Rectal smooth muscle tissue (tissue), 1 donor: ENCODE measurements around the gene NPPA.

Experiments used
- H3K27ac ChIP-seq: one replicate; pipeline ENCODE4 v1.7.0; 2013; ENCODE audit warnings: low read depth, low read length, inconsistent platforms
- H3K27me3 ChIP-seq: one replicate; pipeline ENCODE4 v1.7.0; 2013; ENCODE audit warnings: low read length; ENCODE audit not compliant: control insufficient read depth, insufficient read depth
- H3K36me3 ChIP-seq: one replicate; pipeline ENCODE4 v1.7.0; 2013; ENCODE audit warnings: low read length; ENCODE audit not compliant: control insufficient read depth, insufficient read depth
- H3K4me1 ChIP-seq: one replicate; pipeline ENCODE4 v1.7.0; 2013; ENCODE audit warnings: low read length; ENCODE audit not compliant: control insufficient read depth, insufficient read depth
- H3K4me3 ChIP-seq: one replicate; pipeline ENCODE4 v1.7.0; 2013; ENCODE audit warnings: low read length
- H3K9ac ChIP-seq: one replicate; pipeline ENCODE4 v1.7.0; 2013; ENCODE audit warnings: low read length

The NPPA gene

DNA sequence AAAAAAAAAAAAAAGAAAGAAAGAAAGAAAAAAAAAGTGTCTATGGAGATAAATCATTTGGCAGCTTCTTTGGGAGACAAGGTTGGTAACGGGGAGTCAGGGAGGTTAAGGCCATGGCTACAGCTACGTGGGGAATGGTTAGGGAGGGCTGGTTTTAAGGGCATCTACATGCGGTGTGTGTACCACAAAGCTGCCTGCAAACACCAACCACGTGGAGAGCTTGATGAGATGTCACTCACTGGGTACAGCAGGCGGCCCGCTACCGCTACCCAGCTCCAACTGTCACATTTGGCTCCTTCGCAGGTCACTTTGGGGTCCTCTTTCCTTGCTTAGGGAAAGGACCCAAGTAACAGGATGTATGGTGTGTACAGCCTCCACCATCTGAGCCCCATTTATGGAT, 6.9 kb upstream of the NPPA start:
- Histone ChIP-seq H3K9ac (no peak overlapping the region), H3K27ac (no peak overlapping the region), H3K4me1 (no peaks in the 10 kb centered on the region), H3K27me3 (peaks cover 8% of the 10 kb centered on the region), H3K4me3 (no peak overlapping the region), H3K36me3 (no peaks in the 10 kb centered on the region)

- no peaks in the 10 kb centered on the region for H3K36me3 ChIP-seq
- H3K4me1 ChIP-seq: no peaks in the 10 kb centered on the region
- no peak overlapping the region for H3K9ac ChIP-seq
- H3K4me3 ChIP-seq: no peak overlapping the region
- no peak overlapping the region for H3K27ac ChIP-seq
- no peaks in the 10 kb centered on the region for H3K27me3 ChIP-seq
These were observed 3.6 kb upstream of the NPPA start for GRCh38 chr1:11851180-11851579.

DNA sequence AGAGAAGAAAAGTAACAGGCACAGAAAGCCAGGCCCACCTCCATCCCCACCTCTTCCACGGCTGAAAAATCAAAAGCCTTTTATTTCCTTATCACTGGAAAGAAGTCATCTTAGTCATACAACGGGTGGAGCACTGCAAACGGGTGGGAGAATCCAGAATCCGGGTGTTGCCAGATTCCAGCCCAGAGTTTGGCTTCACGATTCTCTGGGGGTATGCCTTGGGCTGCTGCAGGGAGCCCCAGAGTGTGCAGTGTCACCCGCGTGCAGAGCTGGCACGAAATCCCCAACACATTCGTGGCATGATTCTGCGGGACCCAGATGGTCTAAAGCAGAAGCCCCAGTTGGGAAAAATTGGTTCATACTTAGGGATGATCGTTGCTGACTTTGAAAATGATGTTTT, 2.6 kb upstream of the NPPA start:
- Histone ChIP-seq H3K4me3 (no peak overlapping the region), H3K9ac (no peak overlapping the region), H3K4me1 (no peaks in the 10 kb centered on the region), H3K36me3 (no peaks in the 10 kb centered on the region), H3K27me3 (no peaks in the 10 kb centered on the region), H3K27ac (no peak overlapping the region)

DNA sequence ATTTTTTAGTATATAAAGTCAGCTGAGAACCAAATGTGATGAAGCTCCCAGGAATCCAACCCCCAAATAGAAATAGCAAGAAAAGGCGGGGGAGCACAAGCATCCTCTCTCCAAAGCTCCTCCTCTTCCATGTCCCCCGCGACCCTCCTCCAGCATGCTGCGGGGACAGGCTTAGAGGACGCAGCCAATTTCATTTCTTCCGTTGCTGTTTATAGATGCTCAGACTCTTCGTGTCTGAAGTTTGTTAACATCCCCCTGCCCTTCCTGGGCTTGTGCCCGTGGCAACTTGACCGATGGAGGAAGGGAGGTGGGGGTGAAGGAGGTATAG, 754 bp upstream of the NPPA start:
- Histone ChIP-seq H3K27me3 (no peaks in the 10 kb centered on the region), H3K4me3 (no peak overlapping the region), H3K4me1 (no peaks in the 10 kb centered on the region), H3K27ac (no peak overlapping the region), H3K36me3 (peaks cover 2% of the 10 kb centered on the region), H3K9ac (no peak overlapping the region)

DNA sequence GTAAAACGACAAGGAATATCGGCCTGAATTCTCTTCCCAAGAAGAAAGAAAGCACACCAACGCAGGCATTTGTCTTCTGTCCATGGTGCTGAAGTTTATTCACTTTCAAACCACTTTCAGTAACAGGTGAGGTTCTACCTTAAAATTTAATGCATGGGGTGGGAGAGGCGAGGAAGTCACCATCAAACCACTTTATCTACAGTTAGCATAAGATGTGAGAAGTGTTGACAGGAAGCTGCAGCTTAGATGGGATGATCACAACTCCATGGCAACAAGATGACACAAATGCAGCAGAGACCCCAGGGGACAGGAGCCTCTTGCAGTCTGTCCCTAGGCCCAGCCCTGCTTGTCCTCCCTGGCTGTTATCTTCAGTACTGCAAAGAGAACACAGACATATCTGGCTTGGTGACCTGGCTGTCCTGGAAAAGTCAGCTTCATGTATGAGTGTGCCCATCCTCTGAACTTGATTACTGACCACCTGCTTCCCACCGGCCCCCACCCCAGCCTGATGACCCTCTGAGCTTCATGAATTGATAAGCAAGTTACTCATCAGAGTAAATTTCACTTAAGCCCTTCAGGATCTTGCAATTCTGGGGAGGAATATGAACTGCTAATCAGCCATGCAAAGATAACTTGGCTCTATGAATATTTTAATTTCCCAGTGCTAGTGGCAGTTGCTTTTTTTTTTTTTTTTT, 1.8 kb downstream of the NPPA start:
- Histone ChIP-seq H3K27me3 (no peaks in the 10 kb centered on the region), H3K4me3 (no peak overlapping the region), H3K36me3 (peaks cover 17% of the 10 kb centered on the region), H3K27ac (no peak overlapping the region), H3K9ac (no peak overlapping the region), H3K4me1 (no peaks in the 10 kb centered on the region)

DNA sequence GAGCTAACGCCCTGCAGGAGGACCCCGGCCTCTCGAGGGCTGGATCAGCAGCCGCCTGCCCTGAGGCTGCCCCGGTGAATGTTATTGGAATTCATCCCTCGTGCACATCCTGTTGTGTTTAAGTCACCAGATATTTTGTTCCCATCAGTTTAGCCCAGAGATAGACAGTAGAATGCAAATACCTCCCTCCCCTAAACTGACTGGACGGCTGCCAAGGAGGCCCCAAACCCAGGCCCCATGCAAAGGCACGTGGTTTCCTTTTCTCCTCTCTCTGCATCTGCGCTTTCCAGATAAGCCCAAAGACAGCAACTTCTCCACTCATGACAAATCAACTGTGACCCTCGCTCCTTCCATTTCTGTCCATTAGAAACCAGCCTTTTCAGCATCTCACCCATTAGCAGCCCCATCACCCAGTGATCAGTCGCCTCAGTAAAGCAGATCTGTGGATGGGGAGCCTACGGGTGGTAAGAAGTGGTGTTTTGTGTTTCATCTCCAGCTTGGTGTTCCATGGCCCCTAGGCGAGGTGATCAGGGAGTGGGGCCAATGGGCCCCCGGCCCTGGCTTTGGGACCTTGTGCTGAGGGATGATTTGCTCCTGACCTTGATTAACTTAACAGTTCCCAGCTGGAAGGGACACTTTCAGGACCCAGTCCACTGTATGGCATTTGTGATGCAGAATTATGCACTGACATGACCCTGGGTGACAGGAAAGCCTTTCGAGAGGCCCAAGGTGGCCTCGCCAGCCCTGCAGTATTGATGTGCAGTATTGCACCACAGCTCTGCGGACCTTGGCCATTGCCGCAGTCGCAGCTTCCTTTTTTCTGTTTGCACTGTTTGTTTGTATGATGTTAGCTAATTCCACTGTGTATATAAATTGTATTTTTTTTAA, 5.2 kb downstream of the NPPA start:
- Histone ChIP-seq H3K4me1 (no peaks in the 10 kb centered on the region), H3K9ac (no peak overlapping the region), H3K27me3 (no peaks in the 10 kb centered on the region), H3K36me3 (peaks cover 31% of the 10 kb centered on the region), H3K27ac (no peak overlapping the region), H3K4me3 (no peak overlapping the region)

DNA sequence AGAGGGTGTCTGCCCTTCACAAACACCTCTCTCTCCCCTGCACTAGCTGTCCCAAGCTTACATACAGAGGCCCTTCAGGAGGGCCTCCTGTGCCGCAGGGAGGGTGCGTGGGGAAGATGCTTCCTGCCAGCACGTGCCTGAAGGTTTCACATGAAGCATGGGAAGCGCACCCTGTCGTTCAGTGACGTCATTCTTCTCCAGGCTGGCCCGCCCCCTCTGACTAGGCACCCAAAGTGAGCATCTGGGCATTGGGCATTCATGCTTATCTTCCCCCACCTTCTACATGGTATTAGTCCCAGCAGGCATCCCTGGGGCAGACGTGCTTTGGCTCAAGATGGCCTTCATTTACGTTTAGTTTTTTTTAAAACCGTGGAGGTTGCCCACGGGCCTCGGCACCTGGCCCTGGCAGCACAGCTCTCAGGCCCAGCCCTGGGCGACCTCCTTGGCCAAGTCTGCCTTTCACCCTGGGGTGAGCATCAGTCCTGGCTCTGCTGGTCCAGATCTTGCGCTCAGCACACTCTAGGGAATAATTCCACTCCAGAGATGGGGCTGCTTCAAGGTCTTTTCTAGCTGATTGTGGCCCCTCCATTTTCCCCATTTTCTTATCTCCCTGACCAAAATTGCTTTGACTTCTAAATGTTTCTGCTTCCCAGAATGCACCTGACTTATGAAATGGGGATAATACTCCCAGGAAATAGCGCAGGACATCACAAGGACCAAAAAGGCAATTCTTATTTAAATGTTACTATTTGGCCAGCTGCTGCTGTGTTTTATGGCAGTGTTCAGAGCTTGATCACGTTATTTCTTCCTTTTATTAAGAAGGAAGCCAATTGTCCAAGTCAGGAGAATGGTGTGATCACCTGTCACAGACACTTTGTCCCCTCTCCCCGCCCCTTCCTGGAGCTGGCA, 6.1 kb downstream of the NPPA start:
- Histone ChIP-seq H3K27me3 (no peaks in the 10 kb centered on the region), H3K9ac (no peak overlapping the region), H3K4me1 (no peaks in the 10 kb centered on the region), H3K4me3 (no peak overlapping the region), H3K36me3 (peaks cover 40% of the 10 kb centered on the region), H3K27ac (no peak overlapping the region)

DNA sequence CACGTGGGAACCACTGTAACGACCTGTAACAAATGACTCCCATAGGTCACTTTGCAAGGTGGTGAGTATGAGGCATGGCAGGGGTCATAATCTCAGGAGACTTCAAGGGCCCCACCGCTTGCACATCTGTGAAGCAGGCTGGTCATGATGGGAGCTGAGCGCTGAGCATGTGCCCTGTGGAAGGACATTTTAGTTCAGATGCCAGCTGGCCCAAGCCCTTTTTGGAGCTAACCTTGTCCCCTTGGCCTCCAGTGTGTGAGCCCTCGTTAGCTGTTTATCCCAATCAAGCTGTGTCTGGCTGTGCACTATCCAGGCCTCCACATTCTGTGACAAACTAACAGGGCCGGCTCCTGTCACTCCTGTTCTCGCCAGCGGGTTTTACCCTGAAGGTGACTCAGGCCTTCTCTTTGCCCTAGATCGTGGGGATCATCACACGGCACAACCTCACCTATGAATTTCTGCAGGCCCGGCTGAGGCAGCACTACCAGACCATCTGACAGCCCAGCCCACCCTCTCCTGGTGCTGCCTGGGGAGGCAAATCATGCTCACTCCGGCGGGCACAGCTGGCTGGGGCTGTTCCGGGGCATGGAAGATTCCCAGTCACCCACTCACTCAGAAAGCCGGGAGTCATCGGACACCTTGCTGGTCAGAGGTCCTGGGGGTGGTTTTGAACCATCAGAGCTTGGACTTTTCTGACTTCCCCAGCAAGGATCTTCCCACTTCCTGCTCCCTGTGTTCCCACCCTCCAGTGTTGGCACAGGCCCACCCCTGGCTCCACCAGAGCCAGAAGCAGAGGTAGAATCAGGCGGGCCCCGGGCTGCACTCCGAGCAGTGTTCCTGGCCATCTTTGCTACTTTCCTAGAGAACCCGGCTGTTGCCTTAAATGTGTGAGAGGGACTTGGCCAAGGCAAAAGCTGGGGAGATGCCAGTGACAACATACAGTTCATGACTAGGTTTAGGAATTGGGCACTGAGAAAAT, 7.6 kb downstream of the NPPA start:
- H3K27me3 ChIP-seq: no peaks in the 10 kb centered on the region
- no peak overlapping the region for H3K4me3 ChIP-seq
- peaks cover 52% of the 10 kb centered on the region for H3K36me3 ChIP-seq
- no peaks in the 10 kb centered on the region for H3K4me1 ChIP-seq
- no peak overlapping the region for H3K27ac ChIP-seq
- H3K9ac ChIP-seq: no peak overlapping the region

GRCh38 chr1:11838349-11839272, 9.0 kb downstream of the NPPA start:
- H3K36me3 ChIP-seq: peaks cover 64% of the 10 kb centered on the region
- H3K27me3 ChIP-seq: no peaks in the 10 kb centered on the region
- no peak overlapping the region for H3K27ac ChIP-seq
- H3K4me3 ChIP-seq: no peak overlapping the region
- H3K9ac ChIP-seq: no peak overlapping the region
- H3K4me1 ChIP-seq: no peaks in the 10 kb centered on the region

- Histone ChIP-seq H3K4me1 (no peaks in the 10 kb centered on the region), H3K4me3 (no peak overlapping the region), H3K36me3 (peaks cover 68% of the 10 kb centered on the region)
These were observed 9.7 kb downstream of the NPPA start for GRCh38 chr1:11837767-11838348.

More at GRCh38 chr1:11837767-11838348, 9.7 kb downstream of the NPPA start:
- H3K27ac ChIP-seq: no peak overlapping the region
- H3K9ac ChIP-seq: no peak overlapping the region
- H3K27me3 ChIP-seq: no peaks in the 10 kb centered on the region
